HG03135 (cell line): ENCODE results near the gene CR1L.
"Not testable (repeated sequence)": the region's sequence is repeated elsewhere in the genome, so short reads cannot be mapped to it uniquely, and the experiment has no call there.

ENCODE experiments used
- ATAC-seq: cut with Tn5 transposase; IDR thresholded peaks from one replicate; pipeline ENCODE4 v1.9.1; 2021; ENCODE audit warnings: mild to moderate bottlenecking, moderate library complexity; ENCODE audit not compliant: unreplicated experiment

The CR1L gene

DNA sequence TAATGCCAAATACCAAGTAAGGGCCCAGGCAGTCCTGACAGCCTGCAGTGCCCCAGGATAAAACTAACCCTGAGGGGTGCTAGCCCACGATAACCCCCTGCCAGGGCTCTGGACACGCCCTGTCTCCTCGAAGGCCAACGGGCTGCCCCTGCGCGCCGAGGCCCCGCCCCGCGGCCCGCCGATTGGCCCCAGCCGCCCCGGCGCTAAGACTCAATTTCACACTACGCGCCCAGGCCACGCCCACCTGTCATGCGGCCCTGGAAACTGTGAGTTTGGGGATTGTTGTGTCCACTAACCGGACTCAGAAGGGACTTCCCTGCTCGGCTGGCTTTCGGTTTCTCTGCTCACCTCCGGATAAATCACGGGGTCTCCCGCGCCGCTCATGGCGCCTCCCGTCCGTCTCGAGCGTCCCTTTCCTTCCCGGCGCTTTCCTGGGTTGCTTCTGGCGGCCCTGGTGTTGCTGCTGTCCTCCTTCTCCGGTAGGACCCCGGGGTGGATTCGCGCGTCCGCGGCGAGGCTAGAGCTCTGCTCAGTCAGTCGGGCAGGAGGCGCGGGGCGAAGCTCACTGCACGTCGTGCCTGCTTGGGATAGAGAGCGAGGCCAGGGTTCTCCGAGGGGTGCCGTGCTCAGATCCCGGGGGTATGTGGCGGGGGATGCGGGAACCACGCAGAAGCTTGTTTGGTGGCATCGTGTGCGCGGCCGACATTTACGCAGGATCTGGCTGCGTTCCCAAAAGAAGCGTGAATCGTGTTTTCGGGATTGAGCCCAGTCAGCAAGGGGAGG is at the start of gene CR1L:
TSS of gene CR1L (plus strand) at position 282 of the 783 bp plus-strand sequence. CDS start at position 383, 101 bp downstream.
- peak; percentile 91 for ATAC-seq

GRCh38 chr1:207603777-207604176 is 41.2 kb upstream of the CR1L start:
- ATAC-seq = no peak

DNA sequence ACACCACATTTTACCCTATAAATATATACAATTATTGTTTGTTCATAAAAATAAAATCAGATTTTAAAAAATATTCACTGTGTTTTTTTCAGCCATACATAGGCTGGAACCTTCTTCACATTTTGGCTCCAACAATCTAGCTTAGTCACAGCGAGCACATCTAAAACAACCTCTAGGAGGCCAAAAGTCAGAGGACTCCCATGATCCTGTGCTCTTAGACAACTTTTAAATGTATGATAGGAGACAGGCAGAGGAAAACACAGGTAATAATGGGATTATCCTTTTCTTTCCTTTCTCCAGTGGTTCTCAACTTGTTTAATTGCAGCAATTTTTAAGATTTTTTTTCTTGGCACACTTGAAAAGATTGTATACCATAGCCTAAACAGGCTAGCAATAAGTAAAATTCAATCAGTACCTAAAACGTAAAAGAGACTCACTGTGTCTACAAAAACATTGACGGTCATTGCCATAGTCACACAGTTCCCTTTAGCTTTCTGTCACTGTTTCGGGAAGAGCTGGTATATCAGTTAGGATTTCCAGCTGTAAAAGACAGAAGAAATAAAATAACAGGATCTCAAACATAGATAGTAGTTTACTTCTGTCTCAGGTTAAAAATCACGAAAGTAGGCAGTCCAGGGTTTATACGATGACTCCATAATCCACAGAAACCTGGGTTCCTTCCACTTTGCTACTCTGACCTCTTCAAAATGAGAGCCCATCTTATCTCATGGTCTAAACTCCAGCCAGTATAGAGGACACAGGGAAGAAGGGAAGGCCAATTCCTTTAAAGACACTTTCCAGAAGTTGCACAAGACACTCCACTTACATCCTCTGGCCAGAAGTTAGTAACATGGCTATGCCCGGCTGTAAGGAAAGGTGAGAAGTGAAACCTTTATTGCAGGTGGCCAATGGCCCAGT is 39.2 kb upstream of the CR1L start:
- ATAC-seq = no peak

DNA sequence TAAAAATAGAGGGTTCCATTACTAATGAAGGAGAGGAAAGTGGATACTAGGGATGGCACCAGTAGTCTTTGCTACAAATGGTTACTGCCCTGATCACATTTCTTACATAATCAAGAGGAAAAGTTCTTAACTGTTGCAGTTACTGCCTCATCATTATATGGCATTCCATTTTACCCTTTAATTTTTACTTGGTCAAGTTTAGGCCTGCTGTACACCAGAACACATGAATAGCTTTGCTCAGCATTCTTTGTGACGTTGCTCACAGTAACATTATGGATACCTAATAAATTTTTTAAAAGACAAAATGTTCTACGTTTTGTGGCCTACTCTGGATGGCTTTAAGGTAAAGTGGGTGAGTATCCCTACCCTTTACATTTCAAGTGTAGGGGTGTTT is 38.6 kb upstream of the CR1L start:
- ATAC-seq = no peak

DNA sequence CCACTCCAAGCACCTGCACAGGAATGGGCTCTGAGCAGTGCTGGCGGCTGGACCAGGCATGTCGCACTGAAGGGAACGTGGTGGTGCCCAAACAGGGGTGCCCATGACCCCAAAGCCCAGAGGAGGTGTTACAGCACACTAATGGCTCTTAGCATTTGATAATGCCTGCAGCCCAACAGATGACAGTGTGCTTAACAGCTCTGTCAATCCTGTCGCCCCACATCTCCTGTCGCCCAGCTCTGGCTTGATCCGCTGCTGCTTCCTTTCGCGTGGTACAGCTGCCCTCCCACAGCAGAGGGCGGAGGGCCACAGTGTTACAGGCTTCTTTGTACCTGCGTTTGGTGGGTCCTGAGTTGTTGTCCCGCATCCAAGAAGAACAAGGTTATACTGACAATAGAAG is 32.2 kb upstream of the CR1L start:
- no peak for ATAC-seq

DNA sequence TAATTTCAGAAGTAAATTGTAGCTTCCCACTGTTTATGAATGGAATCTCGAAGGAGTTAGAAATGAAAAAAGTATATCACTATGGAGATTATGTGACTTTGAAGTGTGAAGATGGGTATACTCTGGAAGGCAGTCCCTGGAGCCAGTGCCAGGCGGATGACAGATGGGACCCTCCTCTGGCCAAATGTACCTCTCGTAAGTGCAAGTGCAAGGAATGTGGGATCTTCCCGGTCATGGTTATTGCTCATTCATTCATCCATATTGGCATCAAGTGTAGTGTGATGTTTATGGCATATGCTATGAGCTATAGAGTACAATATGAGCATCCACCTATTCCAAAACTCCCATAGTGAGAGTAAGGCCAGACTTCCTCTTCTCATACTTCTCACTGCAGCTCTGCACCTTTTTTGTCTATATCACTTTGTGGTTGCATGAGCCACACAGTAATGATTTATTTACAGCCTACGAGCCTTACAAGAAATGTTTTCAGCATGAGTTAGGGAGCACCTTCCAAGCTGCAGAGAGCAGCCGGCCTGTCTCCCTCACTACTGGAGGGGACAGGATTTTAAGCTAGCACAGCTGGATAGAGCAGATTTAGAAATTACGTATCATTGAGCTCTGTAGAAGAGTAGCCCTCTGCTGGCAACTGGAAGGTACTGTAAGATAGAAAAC is 24.9 kb upstream of the CR1L start:
- peak; percentile 95 for ATAC-seq

GRCh38 chr1:207620543-207620893 is 24.4 kb upstream of the CR1L start:
- ATAC-seq = no peak

DNA sequence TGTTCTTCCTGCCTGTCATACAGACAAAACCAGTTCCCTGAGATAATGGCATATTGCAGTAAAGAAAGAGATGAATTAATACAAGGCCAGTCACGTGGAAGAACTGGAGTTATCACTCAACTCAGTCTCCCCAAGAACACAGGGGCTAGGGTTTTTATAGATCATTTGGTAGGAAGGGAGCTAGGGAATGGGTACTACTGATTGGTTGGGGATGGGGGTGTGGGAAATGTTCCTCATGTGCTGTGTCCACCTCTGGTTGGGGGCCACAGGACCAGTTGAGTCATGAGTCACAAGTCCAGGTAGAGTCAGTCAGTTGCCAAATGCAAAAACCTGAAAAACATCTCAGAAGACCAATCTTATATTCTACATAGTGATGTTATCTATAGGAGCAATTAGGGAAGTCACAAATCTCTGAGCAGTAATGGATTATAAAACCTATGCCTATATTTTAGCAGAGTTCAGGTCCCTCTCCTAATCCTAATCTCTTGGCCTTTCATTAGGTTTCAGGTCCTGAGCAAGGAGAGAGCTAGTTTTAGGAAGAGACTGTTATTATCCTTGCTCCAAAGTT is 19.3 kb upstream of the CR1L start:
- ATAC-seq = not testable (repeated sequence)

- no peak for ATAC-seq
These were observed 18.0 kb upstream of the CR1L start for GRCh38 chr1:207626972-207627337.

DNA sequence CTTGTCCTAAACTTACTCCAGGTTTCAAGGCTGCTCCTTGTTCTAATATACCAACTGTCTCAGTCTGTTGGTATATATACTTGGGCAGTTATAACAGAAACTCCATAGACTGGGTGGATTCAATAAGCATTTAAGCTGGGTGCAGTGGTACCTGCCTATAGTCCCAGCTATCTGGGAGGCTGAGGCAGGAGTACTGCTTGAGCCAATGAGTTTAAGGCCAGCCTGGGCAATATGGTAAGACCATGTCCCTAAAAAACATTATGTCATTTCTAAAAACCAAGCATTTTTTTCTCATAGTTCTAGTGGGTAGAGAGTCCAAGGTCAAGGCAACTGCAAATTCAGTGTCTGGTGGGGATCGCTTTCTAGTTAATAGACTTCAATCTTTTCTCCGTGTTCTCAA is 17.4 kb upstream of the CR1L start:
- ATAC-seq = no peak

DNA sequence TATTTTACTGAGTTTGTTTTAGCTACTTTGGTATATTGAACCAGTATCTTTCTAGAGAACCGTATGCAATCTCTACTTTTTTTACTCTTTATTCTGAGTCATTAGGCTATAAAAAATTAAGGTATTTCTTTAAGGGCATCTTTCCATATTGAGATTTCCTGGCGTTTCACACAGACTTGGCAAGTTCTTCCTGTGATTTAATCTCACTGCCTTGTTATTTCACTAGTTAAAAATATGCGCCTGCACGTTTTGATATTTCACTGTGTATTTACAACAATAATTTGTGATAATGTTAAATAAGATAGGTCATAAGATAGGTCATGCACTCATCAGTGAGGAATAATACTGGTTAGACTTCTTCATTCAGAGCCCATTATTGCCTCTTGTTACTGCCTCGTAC is 16.2 kb upstream of the CR1L start:
- no peak for ATAC-seq

GRCh38 chr1:207631137-207631536 is 13.8 kb upstream of the CR1L start:
- ATAC-seq = no peak

DNA sequence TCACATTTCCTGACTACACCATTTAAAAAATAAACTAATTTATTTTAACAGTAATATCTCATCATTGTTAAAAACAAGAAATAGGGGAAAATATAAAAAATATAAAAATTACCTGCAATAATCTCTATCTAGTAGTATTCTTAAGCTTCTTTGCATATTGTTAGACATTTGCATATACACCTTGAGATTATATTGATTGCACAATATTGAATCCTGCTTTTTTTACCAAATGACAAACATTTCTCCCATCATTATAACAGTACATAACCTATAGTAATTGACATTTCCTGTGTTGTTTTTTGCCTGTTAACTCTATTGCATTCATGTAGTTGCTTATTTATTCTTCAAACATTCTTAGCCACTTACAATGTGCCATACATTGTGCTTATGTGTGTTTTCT is 11.7 kb upstream of the CR1L start:
- ATAC-seq = no peak

GRCh38 chr1:207633699-207634289 is 11.1 kb upstream of the CR1L start:
- ATAC-seq = not testable (repeated sequence)

GRCh38 chr1:207634293-207634692 is 10.6 kb upstream of the CR1L start:
- not testable (repeated sequence) for ATAC-seq

GRCh38 chr1:207635569-207636186 is 9.3 kb upstream of the CR1L start:
- ATAC-seq = not testable (repeated sequence)

DNA sequence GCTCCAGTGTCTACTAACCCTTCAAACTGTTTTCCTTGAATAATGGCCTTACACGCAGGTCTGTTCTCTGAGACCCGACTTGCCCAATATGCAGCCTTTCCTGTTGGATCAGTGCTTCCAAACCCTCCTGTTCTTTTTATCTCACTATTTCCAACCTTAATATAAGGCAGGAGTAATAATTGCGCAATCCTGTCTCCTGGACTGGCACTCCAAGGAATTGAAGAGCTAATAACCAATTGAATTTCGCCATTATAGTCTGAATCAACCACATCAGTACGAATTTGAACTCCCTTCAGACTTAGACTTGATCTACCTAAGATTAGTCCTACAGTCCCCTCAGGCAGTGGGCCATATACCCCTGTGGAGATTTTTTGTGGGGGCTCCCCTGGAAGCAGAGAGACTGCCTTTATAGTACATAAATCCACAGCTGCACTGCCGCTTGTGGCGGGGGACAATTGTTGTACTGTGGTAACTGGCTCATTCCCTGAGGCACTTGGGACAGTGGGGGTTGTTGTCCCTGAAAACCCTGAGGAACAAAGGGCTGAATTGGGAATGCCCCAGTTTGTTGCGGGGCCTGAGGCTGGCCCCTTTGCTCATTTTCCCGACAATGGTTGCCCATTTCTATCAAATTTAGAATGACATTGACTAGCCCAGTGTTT is 6.3 kb upstream of the CR1L start:
- ATAC-seq = not testable (repeated sequence)

GRCh38 chr1:207639362-207639761 is 5.6 kb upstream of the CR1L start:
- not testable (repeated sequence) for ATAC-seq

DNA sequence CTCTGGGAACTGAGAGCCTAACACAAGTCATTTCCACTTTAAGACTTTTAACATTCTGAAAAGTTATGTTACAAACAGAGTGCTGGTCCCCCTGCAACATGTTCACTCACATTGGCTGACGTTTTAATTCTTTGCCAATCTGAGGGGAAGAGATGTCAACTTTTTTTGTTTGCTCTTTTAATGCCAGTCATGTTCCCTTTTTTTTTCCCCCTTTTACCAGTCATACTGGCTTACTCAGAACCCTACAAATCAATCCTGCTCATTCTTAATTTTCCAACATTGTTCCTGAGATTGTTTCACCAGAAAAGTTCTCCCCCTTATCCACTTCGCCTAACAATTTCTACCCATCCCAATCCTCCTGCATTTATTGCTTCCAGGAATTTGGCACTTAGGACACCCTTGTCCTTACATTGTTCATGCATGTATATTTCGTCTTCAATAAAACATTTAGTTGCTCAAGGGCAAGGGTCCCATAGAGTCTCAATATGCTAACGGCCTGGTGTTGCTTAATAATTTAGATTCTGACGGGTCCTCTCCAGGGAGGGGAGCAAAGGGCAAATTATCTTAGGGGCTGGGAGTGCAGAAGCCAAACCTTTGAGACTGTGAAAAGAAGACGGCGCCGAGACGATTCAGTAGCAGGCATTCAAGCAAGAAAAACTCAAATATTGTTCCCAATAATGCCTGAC is 624 bp upstream of the CR1L start:
- peak; percentile 17 for ATAC-seq
